ENCODE results near the gene CNIH2. TPM values are rescaled to one million over a fixed set of nuclear protein-coding genes. Genes with fewer than 3 reads are reported as not detected.

CNIH2 gene
- total and polyA plus RNA-seq, 2 of the 8 experiments (the other 6 are each of a cell fraction or from before 2014, with no cell fraction given) = 12.5 to 15.8 TPM

- no peak overlapping the region for H3K4me3 ChIP-seq (ENCODE audit: extremely low read depth in 1 of 4, insufficient read depth in 2 of 4, low read depth in 3 of 4, low read length in 4 of 4)
- peaks cover 0 to 1% of the 10 kb centered on the region in 2 experiments for H4K20me1 ChIP-seq (replicated peaks in 1 of 2; ENCODE audit: control insufficient read depth in 1 of 2, insufficient read depth in 2 of 2, low read length in 2 of 2)
- no peak overlapping the region for H3K23ac ChIP-seq (ENCODE audit: insufficient read length)
- H3K27me3 ChIP-seq (replicated peaks in 1 of 4; ENCODE audit: control insufficient read depth in 3 of 4, extremely low read depth in 1 of 4, insufficient read depth in 3 of 4, low read length in 3 of 4) = peaks cover 0 to 3% (median 0%) of the 10 kb centered on the region in 4 experiments; a peak in 1 of 7 replicates
- no peaks in the 10 kb centered on the region for H3K36me3 ChIP-seq (ENCODE audit: control insufficient read depth in 2 of 4, insufficient read depth in 4 of 4, low read length in 3 of 4)
- H3K56ac ChIP-seq (replicated peaks; ENCODE audit: insufficient read length, low read depth, low read length) = no peak overlapping the region
- no peak overlapping the region for H3K14ac ChIP-seq (ENCODE audit: insufficient read length)
- 87% methylated on average over 3 of the region's 3 CpGs; no CpG with 5 or more reads in 1 of the 2 experiments for WGBS, 2 experiments (ENCODE audit: extremely low coverage in 1 of 2, insufficient coverage in 1 of 2, insufficient read length in 1 of 2, insufficient replicate concordance in 2 of 2, low coverage in 1 of 2, low lambda C conversion rate in 2 of 2, missing lambda C conversion rate in 1 of 2)
- peaks cover 4 to 13% (median 6%) of the 10 kb centered on the region in 4 experiments; a peak in 6 of 7 replicates for H3K4me1 ChIP-seq (replicated peaks in 1 of 4; ENCODE audit: control insufficient read depth in 3 of 4, insufficient read depth in 4 of 4, low read length in 3 of 4)
- H2AFZ ChIP-seq (ENCODE audit: low read length) = no peak overlapping the region
- H2BK5ac ChIP-seq (ENCODE audit: low read depth, low read length) = no peak overlapping the region
- FAIRE-seq (no peak), DNase-seq (ENCODE audit: low read depth in 1 of 2, low spot score in 2 of 2) (no peak)
- H4K8ac ChIP-seq (ENCODE audit: extremely low read depth, insufficient read depth, low read length) = no peak overlapping the region
- H3K4ac ChIP-seq (replicated peaks; ENCODE audit: insufficient read length, low read depth, low read length) = no peak overlapping the region
- H2BK20ac ChIP-seq (ENCODE audit: low read length) = no peak overlapping the region
- ChIA-PET CTCF (ENCODE audit: partially characterized antibody) (interaction anchor here (1.5 to 6.6 kb wide), 4 partner anchors 12 to 45 kb away, joined by 3 to 75 read pairs (median 22); partner anchors contain the start of gene CD248), POLR2A (ENCODE audit: partially characterized antibody) (interaction anchor here (0.6 to 2.3 kb wide), 5 partner anchors 10 to 182 kb away, joined by 3 to 8 read pairs (median 5); partner anchors contain the start of gene YIF1A)
- no peaks in the 10 kb centered on the region for H3K79me1 ChIP-seq (ENCODE audit: low read depth, low read length)
- H3K23me2 ChIP-seq (ENCODE audit: low read depth, low read length) = no peaks in the 10 kb centered on the region
- no peak overlapping the region for H2BK15ac ChIP-seq (ENCODE audit: low read length)
- H3K27ac ChIP-seq (ENCODE audit: low read depth, low read length) = no peak overlapping the region
- H4K5ac ChIP-seq (ENCODE audit: insufficient read length, low read depth, low read length) = no peak overlapping the region
- H2BK12ac ChIP-seq (ENCODE audit: low read depth, low read length) = no peak overlapping the region
- no peaks in the 10 kb centered on the region for H3K79me2 ChIP-seq (ENCODE audit: control insufficient read depth in 1 of 2, insufficient read depth in 2 of 2, low read length in 2 of 2)
- H2BK120ac ChIP-seq (replicated peaks; ENCODE audit: low read depth, low read length) = no peak overlapping the region
- H3K9ac ChIP-seq (replicated peaks in 1 of 4; ENCODE audit: extremely low read depth in 1 of 4, low read depth in 3 of 4, low read length in 3 of 4) = no peak overlapping the region
- no peak overlapping the region for H3K4me2 ChIP-seq (ENCODE audit: insufficient read depth in 1 of 2, low read depth in 2 of 2, low read length in 2 of 2)
- no peak overlapping the region for H4K91ac ChIP-seq (replicated peaks; ENCODE audit: insufficient read length, low read length)
- H3K18ac ChIP-seq (ENCODE audit: extremely low read depth, low read length) = no peak overlapping the region
- no peaks in the 10 kb centered on the region for H3K9me3 ChIP-seq (ENCODE audit: insufficient read depth in 2 of 2, low read depth in 1 of 2, low read length in 1 of 2)
- H2AK5ac ChIP-seq (ENCODE audit: low read depth, low read length) = no peak overlapping the region; the same call in 1 of the 2 replicates
- TF ChIP-seq ATF2 (IDR thresholded peaks at IDR 0.05; ENCODE audit: low read length) (no peak), TBP (IDR thresholded peaks at IDR 0.05; ENCODE audit: low read depth, low read length) (no peak), RBBP5 (IDR thresholded peaks at IDR 0.05; ENCODE audit: borderline replicate concordance, low read depth, low read length) (no peak), RFX5 (IDR thresholded peaks at IDR 0.05; ENCODE audit: borderline replicate concordance, low read depth, low read length) (no peak), GABPA (IDR thresholded peaks at IDR 0.05; ENCODE audit: borderline replicate concordance, insufficient read depth, low read length) (no peak), CTBP2 (IDR thresholded peaks at IDR 0.05; ENCODE audit: borderline replicate concordance, insufficient read depth, insufficient read length, low read length) (no peak), MAFK (IDR thresholded peaks at IDR 0.05; ENCODE audit: low read depth, low read length) (no peak), E2F6 (IDR thresholded peaks at IDR 0.05) (no peak), CHD1 (IDR thresholded peaks at IDR 0.05; ENCODE audit: low read depth, low read length) (no peak), YY1 (IDR thresholded peaks at IDR 0.05; ENCODE audit: low read depth, low read length) (no peak), JUND (IDR thresholded peaks at IDR 0.05; ENCODE audit: low read length) (no peak)
Measured at GRCh38 chr11:66299186-66299585, 21.2 kb downstream of the CNIH2 start.

Data from H1 (cell line).